Neural progenitor cell (in vitro differentiated cells): Measurements from ENCODE around the gene SLC38A9. TPM values are rescaled to one million over a fixed set of nuclear protein-coding genes. Genes with fewer than 3 reads are reported as not detected.
A peak's percentile ranks its signal among the peaks of the same experiment; 100 is the strongest.

Experiments used
- DNase-seq: peaks from one replicate; pipeline ENCODE4 v3.0.0-alpha.2; 2016; ENCODE audit warnings: low spot score
- H2AFZ ChIP-seq: fragments of 200-600 bp; sonication (generic); replicated peaks from 2 replicates; pipeline ENCODE4 v1.6.1; 2016; ENCODE audit warnings: antibody characterized with exemption
- H3F3A ChIP-seq: fragments of 200-600 bp; sonication (generic); 2 replicates; pipeline ENCODE4 v1.6.1; 2016; ENCODE audit warnings: antibody characterized with exemption, low read depth
- H3K27ac ChIP-seq: fragments of 200-600 bp; sonication (generic); 2 replicates; pipeline ENCODE4 v1.5.1; 2016; ENCODE audit warnings: mild to moderate bottlenecking
- H3K27me3 ChIP-seq: fragments of 200-600 bp; sonication (generic); 2 replicates; pipeline ENCODE4 v1.6.1; 2016; ENCODE audit warnings: mild to moderate bottlenecking, moderate library complexity
- H3K36me3 ChIP-seq: fragments of 200-600 bp; sonication (generic); 2 replicates; pipeline ENCODE4 v1.5.1; 2016
- H3K4me1 ChIP-seq: fragments of 200-600 bp; sonication (generic); 2 replicates; pipeline ENCODE4 v1.6.1; 2016; ENCODE audit warnings: mixed run types
- H3K4me2 ChIP-seq: fragments of 200-600 bp; sonication (generic); 2 replicates; pipeline ENCODE4 v1.6.1; 2016
- H3K4me3 ChIP-seq: fragments of 200-600 bp; sonication (generic); 2 replicates; pipeline ENCODE4 v1.5.1; 2016
- H3K79me2 ChIP-seq: fragments of 200-600 bp; sonication (generic); 2 replicates; pipeline ENCODE4 v1.6.1; 2016; ENCODE audit warnings: low read depth
- H3K9ac ChIP-seq: fragments of 200-600 bp; sonication (generic); 2 replicates; pipeline ENCODE4 v1.6.1; 2016
- H3K9me3 ChIP-seq: fragments of 200-600 bp; sonication (generic); 2 replicates; pipeline ENCODE4 v1.5.1; 2016; ENCODE audit warnings: low read depth
- H4K20me1 ChIP-seq: fragments of 200-600 bp; sonication (generic); 2 replicates; pipeline ENCODE4 v1.6.1; 2016; ENCODE audit warnings: low read depth
- H3K27ac Mint-ChIP-seq: 3 replicates; pipeline ENCODE4 v1.8.0; 2021; ENCODE audit warnings: mixed read lengths
- H3K27me3 Mint-ChIP-seq: 2 replicates; pipeline ENCODE4 v1.8.0; 2022; ENCODE audit warnings: low read depth, mild to moderate bottlenecking, inconsistent platforms, moderate library complexity, mixed read lengths; ENCODE audit not compliant: insufficient read depth
- H3K36me3 Mint-ChIP-seq: 3 replicates; pipeline ENCODE4 v1.8.0; 2021; ENCODE audit warnings: mixed read lengths
- H3K4me1 Mint-ChIP-seq: 3 replicates; pipeline ENCODE4 v1.8.0; 2021; ENCODE audit warnings: mixed read lengths
- H3K4me3 Mint-ChIP-seq: 3 replicates; pipeline ENCODE4 v1.8.0; 2021; ENCODE audit warnings: mild to moderate bottlenecking, moderate library complexity, mixed read lengths
- H3K9me3 Mint-ChIP-seq: 3 replicates; pipeline ENCODE4 v1.8.0; 2020; ENCODE audit warnings: mixed read lengths
- EZH2 ChIP-seq: fragments of 200-600 bp; sonication (generic); IDR thresholded peaks from 2 replicates; pipeline ENCODE4 v1.6.1; 2017; ENCODE audit warnings: antibody characterized with exemption, mild to moderate bottlenecking, moderate library complexity
- EZH2phosphoT487 ChIP-seq: fragments of 200-600 bp; sonication (generic); IDR thresholded peaks from 2 replicates; pipeline ENCODE4 v1.6.1; 2017; ENCODE audit warnings: antibody characterized with exemption
- total RNA-seq: library from RNA; depleted of rRNA; stranded (reverse); fragments of >200 nt; gene quantifications from 2 replicates; pipeline ENCODE4 v1.2.3, GENCODE V29; 2015; ENCODE audit warnings: low replicate concordance
- TF ChIP-seq, protein P1 (sequence below): fragments of 200-600 bp; sonication (generic); IDR thresholded peaks from 2 replicates; pipeline ENCODE4 v1.5.1; 2017; ENCODE audit warnings: antibody characterized with exemption, mild to moderate bottlenecking

The SLC38A9 gene
- total RNA-seq, 1 donor from 2014 or later, result 57.7 TPM

DNA sequence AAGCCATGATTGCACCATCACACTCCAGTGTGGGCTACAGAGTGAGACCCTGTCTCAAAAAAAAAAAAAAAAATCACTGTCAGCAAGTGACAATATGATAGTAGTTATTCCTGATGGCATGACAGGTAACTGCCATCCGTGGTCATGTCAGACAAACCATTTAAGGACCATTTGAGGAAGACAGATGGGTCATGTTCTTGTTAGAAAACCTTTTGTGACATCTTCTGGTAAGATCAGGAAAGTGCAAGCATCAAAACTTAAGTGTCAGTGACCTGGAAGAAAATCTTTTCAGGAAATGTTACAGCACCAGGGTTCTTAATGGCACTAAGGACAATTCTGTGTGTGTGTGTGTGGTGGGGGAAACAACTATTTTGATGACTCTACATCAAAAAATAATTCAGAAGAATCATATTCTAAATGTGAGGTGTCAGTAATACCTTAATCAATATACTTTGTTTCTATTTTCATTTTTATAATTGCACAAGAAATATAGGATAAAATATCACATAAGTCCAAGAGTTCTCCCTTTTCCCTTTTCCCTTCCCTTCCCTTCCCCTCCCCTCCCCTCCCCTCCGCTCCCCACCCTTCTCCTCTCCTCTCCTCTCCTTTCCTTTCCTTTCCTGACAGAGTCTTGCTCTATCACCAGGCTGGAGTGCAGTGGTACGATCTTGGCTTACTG is 17.8 kb downstream of the SLC38A9 start:
- Histone ChIP-seq H3K9ac (no peak overlapping the region), H3K27me3 (no peaks in the 10 kb centered on the region), H3K27ac (no peak overlapping the region), H3K9me3 (peaks cover 6% of the 10 kb centered on the region), H3K4me1 (peaks cover 6% of the 10 kb centered on the region), H2AFZ (no peak overlapping the region), H3K4me3 (no peak overlapping the region), H3K79me2 (no peaks in the 10 kb centered on the region), H3K36me3 (peaks cover 11% of the 10 kb centered on the region), H3K4me2 (no peak overlapping the region), H3F3A (peaks cover 6% of the 10 kb centered on the region), H4K20me1 (peaks cover 6% of the 10 kb centered on the region)
- H3K9me3 Mint-ChIP-seq, result peaks cover 9% of the 10 kb centered on the region
- H3K27me3 Mint-ChIP-seq, result no peaks in the 10 kb centered on the region
- no peak overlapping the region for H3K4me3 Mint-ChIP-seq
- peaks cover 2% of the 10 kb centered on the region for H3K4me1 Mint-ChIP-seq
- H3K36me3 Mint-ChIP-seq, result peaks cover 16% of the 10 kb centered on the region
- H3K27ac Mint-ChIP-seq, result no peak overlapping the region
- no peak for TF ChIP-seq EZH2phosphoT487
- TF ChIP-seq, protein P1, sequence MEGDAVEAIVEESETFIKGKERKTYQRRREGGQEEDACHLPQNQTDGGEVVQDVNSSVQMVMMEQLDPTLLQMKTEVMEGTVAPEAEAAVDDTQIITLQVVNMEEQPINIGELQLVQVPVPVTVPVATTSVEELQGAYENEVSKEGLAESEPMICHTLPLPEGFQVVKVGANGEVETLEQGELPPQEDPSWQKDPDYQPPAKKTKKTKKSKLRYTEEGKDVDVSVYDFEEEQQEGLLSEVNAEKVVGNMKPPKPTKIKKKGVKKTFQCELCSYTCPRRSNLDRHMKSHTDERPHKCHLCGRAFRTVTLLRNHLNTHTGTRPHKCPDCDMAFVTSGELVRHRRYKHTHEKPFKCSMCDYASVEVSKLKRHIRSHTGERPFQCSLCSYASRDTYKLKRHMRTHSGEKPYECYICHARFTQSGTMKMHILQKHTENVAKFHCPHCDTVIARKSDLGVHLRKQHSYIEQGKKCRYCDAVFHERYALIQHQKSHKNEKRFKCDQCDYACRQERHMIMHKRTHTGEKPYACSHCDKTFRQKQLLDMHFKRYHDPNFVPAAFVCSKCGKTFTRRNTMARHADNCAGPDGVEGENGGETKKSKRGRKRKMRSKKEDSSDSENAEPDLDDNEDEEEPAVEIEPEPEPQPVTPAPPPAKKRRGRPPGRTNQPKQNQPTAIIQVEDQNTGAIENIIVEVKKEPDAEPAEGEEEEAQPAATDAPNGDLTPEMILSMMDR, result peak; percentile 63
- peak; percentile 42 for DNase-seq

DNA sequence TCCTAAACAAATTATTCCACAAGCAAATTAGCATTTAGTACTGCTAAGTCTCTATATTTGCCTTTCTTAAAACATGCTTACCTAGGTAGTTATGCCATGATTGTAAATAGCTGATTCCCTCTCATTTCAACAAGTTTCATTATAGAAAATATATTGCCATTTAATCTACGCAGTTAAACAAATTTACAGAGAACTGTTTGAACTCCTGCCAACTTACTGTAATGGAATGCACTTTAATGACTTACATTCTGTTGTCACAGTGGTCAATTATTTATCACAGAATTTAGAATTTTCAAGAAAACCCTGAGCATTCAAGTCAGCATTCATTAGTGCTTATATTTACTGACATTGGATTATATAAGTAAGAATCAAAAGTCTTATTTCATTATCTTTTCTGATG is 19.6 kb downstream of the SLC38A9 start:
- Histone ChIP-seq H3K27ac (no peak overlapping the region), H3K27me3 (no peaks in the 10 kb centered on the region), H3K79me2 (no peaks in the 10 kb centered on the region), H3K9me3 (peaks cover 4% of the 10 kb centered on the region), H3F3A (peaks cover 6% of the 10 kb centered on the region), H3K9ac (no peak overlapping the region), H3K4me1 (peaks cover 6% of the 10 kb centered on the region), H3K36me3 (peaks cover 4% of the 10 kb centered on the region), H4K20me1 (peaks cover 6% of the 10 kb centered on the region), H3K4me2 (no peak overlapping the region), H2AFZ (no peak overlapping the region), H3K4me3 (no peak overlapping the region)
- DNase-seq, result no peak
- TF ChIP-seq EZH2, result no peak
- TF ChIP-seq, protein P1, result no peak
- no peak for TF ChIP-seq EZH2phosphoT487
- H3K36me3 Mint-ChIP-seq, result peaks cover 15% of the 10 kb centered on the region
- H3K4me1 Mint-ChIP-seq, result peaks cover 2% of the 10 kb centered on the region
- no peak overlapping the region for H3K4me3 Mint-ChIP-seq
- no peak overlapping the region for H3K27ac Mint-ChIP-seq
- no peaks in the 10 kb centered on the region for H3K27me3 Mint-ChIP-seq
- H3K9me3 Mint-ChIP-seq, result peaks cover 8% of the 10 kb centered on the region

DNA sequence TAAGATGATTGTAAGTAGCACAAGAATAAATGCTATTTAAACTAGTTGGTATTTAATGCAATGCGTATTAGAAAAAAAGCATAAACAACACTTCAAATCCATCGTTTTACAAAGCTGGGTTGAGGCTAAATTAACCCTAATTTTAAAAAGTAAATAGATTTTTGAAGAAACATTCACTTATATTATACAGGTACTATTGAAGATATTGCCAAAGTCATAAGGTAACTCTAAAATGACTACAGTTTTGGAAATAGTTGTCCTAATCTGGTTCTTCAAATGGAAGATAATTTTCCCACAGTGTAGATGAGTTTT is 20.1 kb downstream of the SLC38A9 start:
- Mint-ChIP-seq H3K9me3 (peaks cover 5% of the 10 kb centered on the region), H3K27me3 (no peaks in the 10 kb centered on the region), H3K27ac (no peak overlapping the region), H3K4me3 (no peak overlapping the region), H3K4me1 (peaks cover 2% of the 10 kb centered on the region), H3K36me3 (peaks cover 11% of the 10 kb centered on the region)
- Histone ChIP-seq H3K9me3 (no peaks in the 10 kb centered on the region), H3K27ac (no peak overlapping the region), H3K4me1 (peaks cover 6% of the 10 kb centered on the region), H3F3A (peaks cover 6% of the 10 kb centered on the region), H2AFZ (no peak overlapping the region), H3K4me2 (no peak overlapping the region), H3K36me3 (no peaks in the 10 kb centered on the region), H4K20me1 (peaks cover 6% of the 10 kb centered on the region), H3K9ac (no peak overlapping the region), H3K27me3 (no peaks in the 10 kb centered on the region), H3K4me3 (no peak overlapping the region), H3K79me2 (no peaks in the 10 kb centered on the region)
- TF ChIP-seq EZH2phosphoT487 (no peak), EZH2 (no peak)
- TF ChIP-seq, protein P1, result no peak
- DNase-seq, result no peak
